ENCODE data around the gene C20orf204.

C20orf204 gene

DNA sequence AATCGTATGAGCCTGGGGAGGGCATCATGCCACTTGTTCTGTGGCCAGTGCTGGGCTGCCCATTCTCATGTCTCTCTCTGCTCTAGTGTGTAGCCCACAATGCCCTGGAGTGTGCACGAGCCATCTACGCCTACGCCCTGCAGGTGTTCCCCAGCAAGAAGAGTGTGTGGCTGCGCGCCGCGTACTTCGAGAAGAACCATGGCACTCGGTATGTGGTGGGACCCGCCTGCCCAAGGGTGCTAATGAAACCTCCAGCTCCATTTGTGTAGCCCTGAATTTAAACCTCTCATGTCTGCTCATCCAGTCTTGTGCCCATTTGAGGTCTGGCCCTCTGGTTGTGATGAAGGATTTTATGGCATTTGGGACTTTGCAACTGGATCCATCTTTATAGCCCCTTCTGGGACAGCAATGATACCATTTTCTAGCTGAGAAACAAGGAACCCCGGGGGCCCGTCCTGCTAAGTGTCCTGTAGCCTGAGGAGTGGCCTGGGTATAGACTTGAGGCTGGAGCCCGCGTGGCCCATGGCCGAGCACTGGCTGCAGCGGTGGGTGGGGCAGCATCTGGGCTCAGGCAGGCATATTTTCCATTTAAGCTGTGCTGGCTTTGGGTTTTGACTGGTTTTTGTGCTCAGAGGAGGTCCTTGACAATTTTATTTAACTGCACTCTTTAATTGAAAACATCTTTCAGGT is 13.2 kb upstream of the C20orf204 start:
- no peak for DNase-seq (ENCODE audit: low read depth)
- TF ChIP-seq, protein P1, sequence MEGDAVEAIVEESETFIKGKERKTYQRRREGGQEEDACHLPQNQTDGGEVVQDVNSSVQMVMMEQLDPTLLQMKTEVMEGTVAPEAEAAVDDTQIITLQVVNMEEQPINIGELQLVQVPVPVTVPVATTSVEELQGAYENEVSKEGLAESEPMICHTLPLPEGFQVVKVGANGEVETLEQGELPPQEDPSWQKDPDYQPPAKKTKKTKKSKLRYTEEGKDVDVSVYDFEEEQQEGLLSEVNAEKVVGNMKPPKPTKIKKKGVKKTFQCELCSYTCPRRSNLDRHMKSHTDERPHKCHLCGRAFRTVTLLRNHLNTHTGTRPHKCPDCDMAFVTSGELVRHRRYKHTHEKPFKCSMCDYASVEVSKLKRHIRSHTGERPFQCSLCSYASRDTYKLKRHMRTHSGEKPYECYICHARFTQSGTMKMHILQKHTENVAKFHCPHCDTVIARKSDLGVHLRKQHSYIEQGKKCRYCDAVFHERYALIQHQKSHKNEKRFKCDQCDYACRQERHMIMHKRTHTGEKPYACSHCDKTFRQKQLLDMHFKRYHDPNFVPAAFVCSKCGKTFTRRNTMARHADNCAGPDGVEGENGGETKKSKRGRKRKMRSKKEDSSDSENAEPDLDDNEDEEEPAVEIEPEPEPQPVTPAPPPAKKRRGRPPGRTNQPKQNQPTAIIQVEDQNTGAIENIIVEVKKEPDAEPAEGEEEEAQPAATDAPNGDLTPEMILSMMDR (IDR thresholded peaks at IDR 0.05; ENCODE audit: low read depth, low read length, missing control alignments), result no peak
- no peak overlapping the region for H3K4me3 ChIP-seq (ENCODE audit: low read depth, low read length)

DNA sequence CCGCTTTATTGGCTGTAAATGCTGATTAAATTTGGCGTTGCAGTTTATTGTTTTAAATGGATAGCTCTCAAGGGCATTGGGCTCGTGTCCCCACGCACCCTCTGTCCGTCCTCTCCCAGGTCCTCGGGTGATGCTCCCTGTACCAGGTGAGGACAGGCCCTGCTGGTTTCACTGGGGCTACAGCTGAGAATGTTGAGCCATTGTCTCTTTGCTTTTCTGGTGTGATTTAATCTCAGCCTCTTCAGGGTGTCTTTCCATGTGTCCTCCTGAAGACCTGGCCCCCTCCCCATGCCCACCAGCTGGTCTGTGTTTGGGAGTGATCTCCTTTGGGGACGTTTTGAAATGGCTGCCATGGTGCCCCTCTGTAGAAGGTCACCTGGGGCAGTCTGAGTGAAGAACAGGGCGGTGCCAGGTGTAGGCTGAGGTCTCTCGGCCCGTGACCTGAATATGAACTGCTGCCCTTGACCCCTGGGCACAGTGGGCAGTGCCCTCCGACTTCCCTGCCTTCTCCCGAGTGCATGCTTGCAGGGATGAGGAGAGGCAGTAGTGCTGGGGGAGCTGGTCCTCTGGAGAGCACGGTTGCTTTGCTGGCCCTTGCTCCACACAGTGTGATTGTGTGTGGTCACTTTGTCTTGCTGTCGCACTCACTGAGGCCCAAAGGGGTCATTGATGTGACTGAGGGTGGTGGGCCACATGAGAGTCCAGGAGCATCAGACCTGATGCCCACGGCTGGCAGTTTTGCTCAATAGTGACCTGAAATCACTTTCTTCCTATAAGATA is 12.4 kb upstream of the C20orf204 start:
- TF ChIP-seq, protein P1 (IDR thresholded peaks at IDR 0.05; ENCODE audit: low read depth, low read length, missing control alignments), result no peak
- no peak overlapping the region for H3K4me3 ChIP-seq (ENCODE audit: low read depth, low read length)
- no peak for DNase-seq (ENCODE audit: low read depth)

DNA sequence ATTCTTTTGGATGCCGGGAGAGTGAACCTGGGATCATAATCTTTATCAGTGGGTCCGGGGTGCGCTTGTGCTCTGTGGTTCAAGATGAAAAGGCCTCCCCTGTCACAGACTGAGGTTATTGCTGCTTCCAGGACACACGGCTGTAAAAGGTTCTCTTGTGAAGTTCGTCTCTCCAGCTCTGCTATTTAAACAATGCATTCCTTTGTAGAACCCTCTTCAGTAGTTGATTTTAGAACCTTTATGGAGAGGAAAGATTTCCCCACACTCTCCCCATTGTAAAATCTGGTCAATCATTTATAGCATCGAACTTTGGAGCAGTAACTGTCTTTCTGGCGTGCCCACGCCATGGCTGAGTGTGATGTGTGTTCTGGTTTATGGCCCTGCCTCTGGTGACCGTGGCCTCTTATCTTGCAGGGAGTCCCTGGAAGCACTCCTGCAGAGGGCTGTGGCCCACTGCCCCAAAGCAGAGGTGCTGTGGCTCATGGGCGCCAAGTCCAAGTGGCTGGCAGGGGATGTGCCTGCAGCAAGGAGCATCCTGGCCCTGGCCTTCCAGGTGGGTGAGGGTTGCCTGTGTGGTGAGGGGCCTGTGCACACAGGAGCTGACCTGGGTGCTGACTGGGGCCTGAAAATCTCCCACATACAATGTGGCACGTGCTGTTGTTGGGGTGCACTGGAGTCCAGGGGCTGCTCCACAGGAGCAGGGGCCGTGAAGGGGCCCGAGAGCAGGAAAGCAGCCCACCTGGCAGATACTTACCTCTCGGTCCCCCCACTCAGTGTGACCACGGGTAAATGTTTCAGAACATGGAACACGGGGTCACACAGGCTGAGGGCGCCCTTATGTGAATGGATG is 11.6 kb upstream of the C20orf204 start:
- TF ChIP-seq, protein P1 (IDR thresholded peaks at IDR 0.05; ENCODE audit: low read depth, low read length, missing control alignments), result no peak
- DNase-seq (ENCODE audit: low read depth), result no peak
- no peak overlapping the region for H3K4me3 ChIP-seq (ENCODE audit: low read depth, low read length)

DNA sequence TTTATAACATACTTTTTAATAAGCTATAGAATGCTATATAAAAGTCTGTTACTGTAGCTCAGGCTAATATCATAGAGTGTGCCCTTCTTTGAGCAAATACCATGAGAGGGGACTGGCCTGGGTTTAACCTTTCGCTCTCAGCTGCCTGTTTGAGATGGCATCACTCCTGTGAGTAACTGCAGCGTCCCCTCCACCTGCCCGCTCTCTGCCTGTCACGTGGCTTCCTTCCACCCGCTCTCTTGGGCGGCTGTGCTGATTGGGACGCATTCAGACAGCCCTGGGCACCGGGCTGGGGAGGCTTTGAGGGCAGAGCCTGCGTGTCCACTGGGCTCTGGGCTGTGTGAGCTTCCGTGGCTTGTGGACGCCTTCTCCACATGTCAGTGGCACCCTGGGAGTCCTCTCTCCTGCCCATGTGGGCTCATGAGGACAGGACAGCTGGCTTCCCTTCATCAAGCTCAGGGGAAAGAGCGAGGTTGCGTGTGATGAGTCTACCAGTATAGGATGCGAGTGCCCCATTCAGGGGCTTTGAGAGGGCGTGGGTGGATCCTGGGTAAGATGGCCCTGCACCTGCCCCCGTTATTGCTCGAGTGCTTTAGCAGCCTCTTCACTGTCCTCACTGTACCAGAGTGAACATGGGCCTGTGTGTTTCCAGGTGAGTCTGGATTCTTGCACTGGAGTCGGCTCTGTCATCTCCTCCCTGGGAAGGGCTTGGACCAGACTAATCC is 10.7 kb upstream of the C20orf204 start:
- H3K4me3 ChIP-seq (ENCODE audit: low read depth, low read length), result no peak overlapping the region
- no peak for DNase-seq (ENCODE audit: low read depth)
- TF ChIP-seq, protein P1 (IDR thresholded peaks at IDR 0.05; ENCODE audit: low read depth, low read length, missing control alignments), result no peak

DNA sequence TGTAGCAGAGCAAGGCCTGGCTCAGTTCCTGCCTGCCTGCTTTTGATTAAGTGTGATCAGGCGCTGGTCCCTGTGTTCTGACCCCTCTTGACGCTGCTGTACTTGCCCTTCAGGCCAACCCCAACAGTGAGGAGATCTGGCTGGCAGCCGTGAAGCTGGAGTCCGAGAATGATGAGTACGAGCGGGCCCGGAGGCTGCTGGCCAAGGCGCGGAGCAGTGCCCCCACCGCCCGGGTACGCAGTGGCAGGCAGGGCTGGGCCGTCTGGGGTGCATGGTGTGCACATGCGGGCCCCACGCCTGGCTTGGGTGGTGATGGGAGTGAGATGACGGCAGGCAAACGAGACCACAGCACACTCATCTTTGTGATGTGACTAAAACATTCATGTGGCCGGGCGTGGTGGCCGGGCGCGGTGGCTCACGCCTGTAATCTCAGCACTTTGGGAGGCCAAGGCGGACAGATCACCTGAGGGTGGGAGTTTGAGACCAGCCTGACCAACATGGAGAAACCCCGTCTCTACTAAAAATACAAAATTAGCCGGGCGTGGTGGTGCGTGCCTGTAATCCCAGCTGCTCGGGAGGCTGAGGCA is 10.1 kb upstream of the C20orf204 start:
- DNase-seq (ENCODE audit: low read depth), result no peak
- TF ChIP-seq, protein P1 (IDR thresholded peaks at IDR 0.05; ENCODE audit: low read depth, low read length, missing control alignments), result no peak
- H3K4me3 ChIP-seq (ENCODE audit: low read depth, low read length), result no peak overlapping the region
